HG03457 (cell line): ENCODE results near the gene SEC22B.
A peak's percentile ranks its signal among the peaks of the same experiment; 100 is the strongest.
"Not testable (repeated sequence)": the region's sequence is repeated elsewhere in the genome, so short reads cannot be mapped to it uniquely, and the experiment has no call there.

Experiments used
- ATAC-seq: cut with Tn5 transposase; IDR thresholded peaks from one replicate; pipeline ENCODE4 v1.9.1; 2021; ENCODE audit warnings: moderate number of reproducible peaks; ENCODE audit not compliant: unreplicated experiment

SEC22B gene

GRCh38 chr1:120176092-120176855 lies at the start of gene SEC22B:
TSS of gene SEC22B (minus strand) at chr1:120176520. CDS start at chr1:120176381, 139 bp downstream.
- peak; percentile 96 for ATAC-seq

- ATAC-seq, result not testable (repeated sequence)
These were observed 41.6 kb upstream of the SEC22B start for GRCh38 chr1:120217933-120218332.

- not testable (repeated sequence) for ATAC-seq
These were observed 41.0 kb upstream of the SEC22B start for GRCh38 chr1:120217175-120217929.

- not testable (repeated sequence) for ATAC-seq
These were observed 37.3 kb upstream of the SEC22B start for GRCh38 chr1:120213606-120214005.

DNA sequence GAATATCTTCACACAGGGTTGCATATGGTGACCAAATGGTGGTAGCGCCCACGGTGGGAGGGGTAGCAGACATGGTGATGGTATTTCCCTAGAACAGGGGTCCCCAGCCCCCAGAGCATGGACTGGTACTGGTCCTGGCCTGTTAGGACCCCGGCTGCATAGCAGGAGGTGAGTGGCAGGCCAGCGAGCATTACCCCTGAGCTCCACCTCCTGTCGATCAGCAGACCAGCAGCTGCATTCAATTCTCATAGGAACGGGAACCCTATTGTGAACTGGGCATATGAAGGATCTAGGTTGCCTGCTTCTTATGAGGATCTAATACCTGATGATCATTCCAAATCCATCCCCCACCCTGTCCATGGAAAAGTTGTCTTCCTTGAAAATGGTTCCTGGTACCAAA lies 34.4 kb upstream of the SEC22B start:
- not testable (repeated sequence) for ATAC-seq

- ATAC-seq, result not testable (repeated sequence)
These were observed 20.8 kb upstream of the SEC22B start for GRCh38 chr1:120196863-120197775.

DNA sequence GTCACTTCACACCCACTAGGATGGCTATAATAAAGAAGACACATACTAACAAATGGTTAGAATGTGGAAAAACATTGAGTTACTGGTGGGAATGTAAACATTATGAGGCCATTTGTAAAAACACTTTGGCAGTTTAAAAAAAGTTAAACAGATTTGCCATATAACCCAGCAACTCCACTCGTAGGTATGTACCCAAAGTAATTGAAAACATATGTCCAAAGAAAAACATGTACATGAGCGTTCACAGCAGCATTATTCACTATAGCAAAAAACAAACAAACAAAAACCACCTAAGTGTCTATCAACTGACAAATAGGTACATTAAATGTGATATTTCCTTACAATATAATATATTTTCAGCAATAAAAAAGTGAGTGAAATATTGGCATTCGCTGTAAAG lies 12.3 kb upstream of the SEC22B start:
- ATAC-seq, result not testable (repeated sequence)

GRCh38 chr1:120182176-120182707 lies 5.9 kb upstream of the SEC22B start:
- not testable (repeated sequence) for ATAC-seq

DNA sequence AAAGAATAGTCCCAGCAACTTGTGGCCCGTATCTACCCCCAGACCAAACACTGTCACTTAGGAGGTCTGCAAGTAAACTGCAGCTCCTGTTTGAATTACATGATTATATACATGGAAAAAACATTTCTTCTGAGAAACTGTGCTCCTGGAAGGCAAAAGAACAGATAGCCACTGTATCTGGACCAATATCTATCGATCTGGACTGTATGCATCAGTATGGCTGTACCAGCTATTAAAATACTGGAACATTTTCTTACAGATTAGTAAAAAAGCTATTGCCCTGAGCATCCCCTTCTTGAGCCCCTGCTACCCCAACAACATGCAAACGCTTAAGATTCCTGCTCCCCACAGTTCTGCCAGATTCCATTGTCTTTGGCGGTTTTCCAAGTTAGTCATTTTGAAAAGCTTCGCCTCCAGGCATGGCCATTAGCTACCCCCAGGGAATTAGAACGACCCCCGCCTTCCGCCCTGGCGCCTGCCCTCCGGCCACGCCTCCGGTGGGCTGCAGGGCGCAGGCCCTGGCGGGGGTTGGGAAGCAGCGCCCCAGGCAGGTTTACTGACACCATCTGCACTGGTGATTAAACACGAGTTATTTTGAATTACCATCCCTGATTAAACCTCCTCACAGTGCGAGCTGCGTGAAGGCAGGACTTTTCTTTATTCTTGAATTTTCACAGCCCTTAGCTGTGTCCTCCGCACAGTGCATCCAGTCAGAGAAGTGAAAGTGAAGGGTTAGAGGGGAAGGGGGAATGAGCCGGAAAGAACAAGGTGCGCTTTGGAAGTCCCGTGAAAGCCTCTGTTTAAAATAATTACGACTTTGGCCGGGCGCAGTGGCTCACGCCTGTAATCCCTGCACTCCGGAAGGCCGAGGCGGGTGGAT lies 3.7 kb upstream of the SEC22B start:
- ATAC-seq, result not testable (repeated sequence)

GRCh38 chr1:120178799-120179756 lies 2.8 kb upstream of the SEC22B start:
- no peak for ATAC-seq

GRCh38 chr1:120178058-120178457 lies 1.7 kb upstream of the SEC22B start:
- ATAC-seq, result not testable (repeated sequence)

GRCh38 chr1:120175688-120176087 lies 632 bp downstream of the SEC22B start:
- not testable (repeated sequence) for ATAC-seq

- not testable (repeated sequence) for ATAC-seq
These were observed 11.6 kb downstream of the SEC22B start for GRCh38 chr1:120164761-120165160.

GRCh38 chr1:120162015-120162414 lies 14.3 kb downstream of the SEC22B start:
- not testable (repeated sequence) for ATAC-seq

- not testable (repeated sequence) for ATAC-seq
These were observed 17.8 kb downstream of the SEC22B start for GRCh38 chr1:120158495-120158894.

DNA sequence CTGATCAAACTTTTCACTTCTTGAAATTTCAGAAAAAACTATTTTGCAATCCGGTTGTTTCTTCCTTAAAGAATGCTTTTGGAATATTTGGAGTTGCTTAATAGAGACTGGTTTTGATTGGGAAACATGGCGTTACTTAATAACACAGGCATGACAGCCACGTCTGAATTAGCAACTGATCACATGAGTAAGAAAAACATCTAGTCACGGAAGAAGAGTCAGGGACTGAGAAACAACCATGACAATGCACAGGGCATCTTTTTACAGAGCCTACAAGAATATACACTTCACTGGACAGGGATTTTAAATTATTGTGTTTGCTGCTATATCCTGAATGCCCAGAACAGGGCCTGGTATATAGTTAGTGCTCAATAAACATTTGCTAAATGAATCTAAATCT lies 18.2 kb downstream of the SEC22B start:
- not testable (repeated sequence) for ATAC-seq

GRCh38 chr1:120150138-120150822 lies 26.0 kb downstream of the SEC22B start:
- not testable (repeated sequence) for ATAC-seq
